KMS-11 (cell line): ENCODE results near the gene DCP1A.

Source experiments
- H2AFZ ChIP-seq: fragments of 200-600 bp; sonication (generic); 2 replicates; pipeline ENCODE4 v1.6.1; 2016; ENCODE audit warnings: antibody characterized with exemption, mixed run types, low read depth
- H3K27ac ChIP-seq: fragments of 200-600 bp; sonication (generic); 2 replicates; pipeline ENCODE4 v1.6.1; 2016; ENCODE audit warnings: mild to moderate bottlenecking, mixed run types
- H3K27me3 ChIP-seq: fragments of 200-600 bp; sonication (generic); 2 replicates; pipeline ENCODE4 v1.6.1; 2017; ENCODE audit warnings: mild to moderate bottlenecking, low read depth, mixed run types, moderate library complexity; ENCODE audit not compliant: insufficient read depth
- H3K36me3 ChIP-seq: fragments of 200-600 bp; sonication (generic); 2 replicates; pipeline ENCODE4 v1.6.1; 2017; ENCODE audit warnings: mild to moderate bottlenecking, mixed run types; ENCODE audit not compliant: insufficient read depth
- H3K4me1 ChIP-seq: fragments of 200-600 bp; sonication (generic); 2 replicates; pipeline ENCODE4 v1.6.1; 2016; ENCODE audit warnings: mild to moderate bottlenecking, low read depth, mixed run types; ENCODE audit not compliant: poor library complexity, severe bottlenecking
- H3K4me2 ChIP-seq: fragments of 200-600 bp; sonication (generic); 2 replicates; pipeline ENCODE4 v1.7.0; 2016; ENCODE audit warnings: mild to moderate bottlenecking, mixed run types
- H3K4me3 ChIP-seq: fragments of 200-600 bp; sonication (generic); IDR thresholded peaks from 2 replicates; pipeline ENCODE4 v1.6.1; 2017; ENCODE audit warnings: low read depth, low read length, mixed read lengths; ENCODE audit not compliant: insufficient read depth
- H3K79me2 ChIP-seq: fragments of 200-600 bp; sonication (generic); 2 replicates; pipeline ENCODE4 v1.6.1; 2016; ENCODE audit warnings: low read depth, mixed run types; ENCODE audit not compliant: insufficient read depth
- H3K9ac ChIP-seq: fragments of 200-600 bp; sonication (generic); 2 replicates; pipeline ENCODE4 v1.6.1; 2016; ENCODE audit warnings: mild to moderate bottlenecking, mixed run types
- H4K20me1 ChIP-seq: fragments of 200-600 bp; sonication (generic); 2 replicates; pipeline ENCODE4 v1.6.1; 2016; ENCODE audit warnings: mild to moderate bottlenecking, mixed run types; ENCODE audit not compliant: insufficient read depth
- TF ChIP-seq, protein P1 (sequence below): fragments of 200-600 bp; sonication (generic); conservative IDR thresholded peaks from 2 replicates; pipeline ENCODE4 v1.6.1; 2017; ENCODE audit warnings: low read depth, mild to moderate bottlenecking, antibody characterized with exemption, low read length, moderate library complexity, mixed read lengths

Gene DCP1A

DNA sequence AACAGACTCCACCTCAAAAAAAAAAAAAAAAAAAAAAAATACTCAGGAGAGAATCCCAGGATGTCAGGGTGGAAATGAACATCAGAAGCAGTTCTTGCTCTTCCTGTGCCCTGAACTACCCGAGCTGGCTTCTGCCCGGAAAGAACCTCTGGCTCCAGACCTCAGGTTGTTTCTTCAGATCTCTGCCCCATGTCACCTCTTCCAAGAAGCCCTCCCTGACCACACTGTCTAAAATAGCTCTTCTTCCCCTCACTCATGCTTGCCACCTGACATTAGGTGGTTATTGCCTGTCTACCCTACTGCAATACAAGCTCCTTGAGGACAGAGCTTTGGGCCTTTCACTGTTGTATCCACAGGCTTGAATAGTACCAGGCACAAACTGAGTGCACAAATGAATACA lies 99.7 kb downstream of the DCP1A start:
- no peak overlapping the region for H3K27ac ChIP-seq
- H3K4me1 ChIP-seq = peaks cover 25% of the 10 kb centered on the region

DNA sequence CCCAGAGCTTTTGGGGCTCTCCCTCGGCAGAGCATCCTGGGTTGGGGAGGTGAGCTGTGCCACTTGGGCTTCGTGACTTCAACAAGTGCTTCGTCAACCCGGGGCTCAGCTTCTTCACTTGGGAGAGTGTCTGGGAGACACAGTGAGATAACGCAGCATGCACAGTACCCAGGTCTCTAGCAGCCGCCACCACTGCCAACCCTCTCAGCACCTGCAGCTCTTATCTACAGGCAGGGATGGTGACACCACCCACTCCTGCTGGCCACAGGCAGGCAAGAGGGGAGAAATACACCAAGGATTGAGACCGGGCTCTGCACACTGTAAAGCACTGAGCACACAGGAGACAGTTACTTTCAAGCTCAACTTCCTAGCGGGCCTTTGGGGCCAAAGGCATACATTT lies 103.1 kb downstream of the DCP1A start:
- H4K20me1 ChIP-seq = peaks cover 29% of the 10 kb centered on the region
- no peaks in the 10 kb centered on the region for H3K36me3 ChIP-seq
- no peak overlapping the region for H3K4me3 ChIP-seq
- no peaks in the 10 kb centered on the region for H3K27me3 ChIP-seq
- H3K9ac ChIP-seq = no peak overlapping the region
- H3K79me2 ChIP-seq = peaks cover 72% of the 10 kb centered on the region
- H3K4me2 ChIP-seq = no peak overlapping the region
- H3K27ac ChIP-seq = no peak overlapping the region
- no peak overlapping the region for H2AFZ ChIP-seq
- no peaks in the 10 kb centered on the region for H3K4me1 ChIP-seq
- TF ChIP-seq, protein P1, sequence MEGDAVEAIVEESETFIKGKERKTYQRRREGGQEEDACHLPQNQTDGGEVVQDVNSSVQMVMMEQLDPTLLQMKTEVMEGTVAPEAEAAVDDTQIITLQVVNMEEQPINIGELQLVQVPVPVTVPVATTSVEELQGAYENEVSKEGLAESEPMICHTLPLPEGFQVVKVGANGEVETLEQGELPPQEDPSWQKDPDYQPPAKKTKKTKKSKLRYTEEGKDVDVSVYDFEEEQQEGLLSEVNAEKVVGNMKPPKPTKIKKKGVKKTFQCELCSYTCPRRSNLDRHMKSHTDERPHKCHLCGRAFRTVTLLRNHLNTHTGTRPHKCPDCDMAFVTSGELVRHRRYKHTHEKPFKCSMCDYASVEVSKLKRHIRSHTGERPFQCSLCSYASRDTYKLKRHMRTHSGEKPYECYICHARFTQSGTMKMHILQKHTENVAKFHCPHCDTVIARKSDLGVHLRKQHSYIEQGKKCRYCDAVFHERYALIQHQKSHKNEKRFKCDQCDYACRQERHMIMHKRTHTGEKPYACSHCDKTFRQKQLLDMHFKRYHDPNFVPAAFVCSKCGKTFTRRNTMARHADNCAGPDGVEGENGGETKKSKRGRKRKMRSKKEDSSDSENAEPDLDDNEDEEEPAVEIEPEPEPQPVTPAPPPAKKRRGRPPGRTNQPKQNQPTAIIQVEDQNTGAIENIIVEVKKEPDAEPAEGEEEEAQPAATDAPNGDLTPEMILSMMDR = no peak

More for the DNA sequence above, 99.7 kb downstream of the DCP1A start:
- no peak overlapping the region for H3K4me2 ChIP-seq
- no peak overlapping the region for H3K4me3 ChIP-seq
- peaks cover 45% of the 10 kb centered on the region for H4K20me1 ChIP-seq
- H3K36me3 ChIP-seq = no peaks in the 10 kb centered on the region
- no peaks in the 10 kb centered on the region for H3K27me3 ChIP-seq
- peaks cover 99% of the 10 kb centered on the region for H3K79me2 ChIP-seq
- TF ChIP-seq, protein P1 = no peak
- H2AFZ ChIP-seq = no peak overlapping the region
- no peak overlapping the region for H3K9ac ChIP-seq

DNA sequence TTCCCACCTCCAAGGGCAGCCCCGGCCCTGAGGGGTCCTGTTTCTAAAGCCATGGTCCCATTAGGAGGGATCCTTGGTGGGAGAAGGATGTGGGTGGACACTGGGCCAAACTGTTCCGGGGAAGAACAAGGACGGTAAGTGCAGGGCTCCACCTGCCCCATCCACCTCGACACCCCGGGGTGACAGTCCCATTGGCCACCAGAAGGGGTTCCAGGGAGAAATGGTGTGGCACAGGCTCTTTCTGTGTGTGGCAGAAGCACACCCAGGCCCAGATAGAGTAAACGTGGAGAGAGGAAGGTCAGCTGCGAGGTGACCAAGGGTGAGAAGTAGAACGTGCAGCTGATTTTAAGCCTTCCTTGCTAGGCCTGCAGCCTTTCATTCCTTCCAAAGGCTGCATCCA lies 103.6 kb downstream of the DCP1A start:
- TF ChIP-seq, protein P1 = no peak
- H3K4me2 ChIP-seq = no peak overlapping the region
- no peaks in the 10 kb centered on the region for H3K27me3 ChIP-seq
- H3K79me2 ChIP-seq = peaks cover 67% of the 10 kb centered on the region
- H4K20me1 ChIP-seq = peaks cover 29% of the 10 kb centered on the region
- H3K27ac ChIP-seq = no peak overlapping the region
- no peak overlapping the region for H3K9ac ChIP-seq
- no peaks in the 10 kb centered on the region for H3K36me3 ChIP-seq
- H2AFZ ChIP-seq = no peak overlapping the region
- no peaks in the 10 kb centered on the region for H3K4me1 ChIP-seq
- H3K4me3 ChIP-seq = no peak overlapping the region

DNA sequence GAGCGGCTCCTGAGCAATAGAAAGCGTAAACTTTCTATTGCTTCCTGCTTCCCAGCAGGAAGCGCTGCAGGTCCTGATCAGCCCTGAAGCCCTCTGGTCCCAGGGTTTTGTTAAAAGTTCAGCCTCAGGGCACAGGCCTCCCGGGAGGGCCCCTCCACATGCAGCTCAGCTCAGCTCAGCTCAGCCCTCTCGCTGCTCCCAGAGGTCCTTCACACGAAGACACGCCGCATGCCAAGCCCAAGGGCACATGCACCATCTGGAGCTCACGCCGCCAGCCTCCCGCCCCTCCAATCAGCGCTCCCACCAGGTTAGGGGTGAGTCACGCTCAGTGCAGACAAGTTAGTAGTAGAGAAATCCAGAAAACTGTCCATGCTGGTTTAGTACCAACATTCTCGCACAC lies 104.2 kb downstream of the DCP1A start:
- peaks cover 23% of the 10 kb centered on the region for H4K20me1 ChIP-seq
- H3K4me1 ChIP-seq = peaks cover 4% of the 10 kb centered on the region
- H3K9ac ChIP-seq = no peak overlapping the region
- TF ChIP-seq, protein P1 = no peak
- H3K4me2 ChIP-seq = no peak overlapping the region
- no peak overlapping the region for H2AFZ ChIP-seq
- no peak overlapping the region for H3K4me3 ChIP-seq
- no peaks in the 10 kb centered on the region for H3K27me3 ChIP-seq
- H3K79me2 ChIP-seq = peaks cover 61% of the 10 kb centered on the region
- no peak overlapping the region for H3K27ac ChIP-seq
- no peaks in the 10 kb centered on the region for H3K36me3 ChIP-seq

DNA sequence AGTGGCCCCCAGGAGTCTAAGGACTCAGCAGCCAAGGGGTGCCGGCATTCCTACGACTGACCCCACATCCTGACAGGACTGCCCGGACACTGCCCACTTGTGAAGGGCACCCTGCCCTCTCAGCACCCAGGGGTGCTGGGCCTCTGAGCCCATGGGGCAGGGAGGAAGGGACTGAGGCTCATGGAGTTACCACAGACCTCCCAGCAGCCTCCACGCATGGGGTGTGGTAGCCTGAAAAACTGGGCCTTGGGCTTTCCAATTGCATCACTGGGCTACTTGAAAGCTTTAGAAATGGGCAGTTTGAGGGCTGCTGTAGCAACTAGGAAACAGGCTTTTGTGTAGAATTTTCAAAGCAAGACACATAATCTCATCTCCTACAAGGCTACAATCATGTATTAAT lies 104.7 kb downstream of the DCP1A start:
- Histone ChIP-seq H3K9ac (no peak overlapping the region), H3K79me2 (peaks cover 56% of the 10 kb centered on the region), H3K36me3 (no peaks in the 10 kb centered on the region), H3K4me2 (no peak overlapping the region), H3K27ac (no peak overlapping the region), H3K4me1 (peaks cover 6% of the 10 kb centered on the region), H3K4me3 (no peak overlapping the region), H3K27me3 (no peaks in the 10 kb centered on the region), H4K20me1 (peaks cover 18% of the 10 kb centered on the region), H2AFZ (no peak overlapping the region)
- TF ChIP-seq, protein P1 = no peak
